NOMO-1 (cell line): ENCODE results near the gene ZPR1.

Source experiments
- DNase-seq, 2 experiments: peaks; one replicate each; lab custom pipeline; 2025; ENCODE audit not compliant: unreplicated experiment in 2 of 2; lab: John Stamatoyannopoulos, UW

The ZPR1 gene

DNA sequence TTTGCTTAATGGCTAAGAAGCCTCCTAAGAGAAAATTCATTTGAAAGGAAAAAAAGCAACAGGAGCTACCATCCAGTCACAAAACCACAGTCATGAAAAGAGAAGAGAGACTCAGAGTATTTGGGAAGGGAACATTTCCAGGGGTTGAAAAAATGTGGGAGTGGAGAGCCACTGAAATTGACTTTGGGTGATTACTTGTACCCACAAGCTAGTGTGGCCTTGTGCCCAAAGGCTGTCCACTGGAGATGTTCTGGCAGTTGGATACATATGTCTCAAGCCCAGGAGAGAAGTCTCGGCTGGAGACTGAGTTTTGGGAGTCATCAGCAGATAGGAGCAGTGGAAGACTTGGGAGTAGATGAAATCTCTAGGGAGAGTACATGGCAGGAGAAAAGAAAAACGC is 7.0 kb upstream of the ZPR1 start:
- no peak for DNase-seq

DNA sequence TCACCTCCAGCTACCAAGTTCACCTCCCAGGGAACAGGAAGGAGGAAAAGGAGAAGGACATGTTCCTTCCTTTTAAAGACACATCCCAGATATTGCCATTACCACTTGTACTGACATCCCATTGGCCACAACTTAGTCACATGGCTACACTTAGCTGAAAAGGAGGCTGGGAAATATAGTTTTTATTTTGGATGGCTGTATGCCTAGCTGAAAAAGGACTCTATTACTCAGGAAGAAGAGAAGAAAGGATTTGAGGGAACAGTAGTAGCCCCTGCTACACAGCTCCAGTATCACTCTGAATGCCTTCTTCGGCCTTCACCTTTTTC is 5.9 kb upstream of the ZPR1 start:
- DNase-seq: no peak

DNA sequence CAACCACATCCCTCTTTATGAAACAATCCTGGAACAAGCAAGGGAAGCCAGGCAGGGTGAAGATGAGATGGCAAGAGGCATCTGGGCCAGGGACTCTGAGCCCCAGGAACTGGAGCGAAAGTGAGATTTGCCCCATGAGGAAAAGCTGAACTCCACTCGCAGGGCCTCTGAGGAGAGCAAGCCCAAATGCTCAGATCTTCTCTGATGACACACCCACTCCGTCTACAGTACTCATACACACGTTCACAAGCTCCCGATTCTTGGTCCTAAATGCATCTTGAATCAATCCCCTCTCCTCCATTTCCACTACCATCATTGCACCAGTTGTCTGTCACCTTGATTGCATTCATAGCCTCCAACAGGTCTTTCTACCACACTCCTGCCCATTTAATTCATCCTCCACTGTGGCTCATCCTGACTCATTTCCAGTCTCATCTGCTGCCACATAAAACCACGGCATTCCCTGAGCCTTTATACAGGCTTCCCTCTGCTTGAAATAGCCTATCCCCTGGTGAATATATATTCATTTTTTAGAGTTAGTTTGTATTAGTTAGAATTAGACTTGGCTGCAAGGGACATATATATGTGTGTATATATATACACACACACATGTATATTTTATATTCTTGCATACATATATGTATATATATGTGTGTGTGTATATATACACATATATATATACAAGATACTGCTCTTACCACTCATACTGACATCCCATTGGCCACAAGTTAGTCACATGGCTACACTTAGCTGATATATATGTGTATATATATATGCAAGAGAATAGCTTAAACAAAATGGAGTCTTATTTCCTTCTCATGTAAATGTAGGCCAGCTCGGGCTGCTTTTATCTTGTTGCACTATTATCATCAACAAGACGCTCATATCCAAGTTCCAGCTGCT is 5.3 kb upstream of the ZPR1 start:
- no peak for DNase-seq

DNA sequence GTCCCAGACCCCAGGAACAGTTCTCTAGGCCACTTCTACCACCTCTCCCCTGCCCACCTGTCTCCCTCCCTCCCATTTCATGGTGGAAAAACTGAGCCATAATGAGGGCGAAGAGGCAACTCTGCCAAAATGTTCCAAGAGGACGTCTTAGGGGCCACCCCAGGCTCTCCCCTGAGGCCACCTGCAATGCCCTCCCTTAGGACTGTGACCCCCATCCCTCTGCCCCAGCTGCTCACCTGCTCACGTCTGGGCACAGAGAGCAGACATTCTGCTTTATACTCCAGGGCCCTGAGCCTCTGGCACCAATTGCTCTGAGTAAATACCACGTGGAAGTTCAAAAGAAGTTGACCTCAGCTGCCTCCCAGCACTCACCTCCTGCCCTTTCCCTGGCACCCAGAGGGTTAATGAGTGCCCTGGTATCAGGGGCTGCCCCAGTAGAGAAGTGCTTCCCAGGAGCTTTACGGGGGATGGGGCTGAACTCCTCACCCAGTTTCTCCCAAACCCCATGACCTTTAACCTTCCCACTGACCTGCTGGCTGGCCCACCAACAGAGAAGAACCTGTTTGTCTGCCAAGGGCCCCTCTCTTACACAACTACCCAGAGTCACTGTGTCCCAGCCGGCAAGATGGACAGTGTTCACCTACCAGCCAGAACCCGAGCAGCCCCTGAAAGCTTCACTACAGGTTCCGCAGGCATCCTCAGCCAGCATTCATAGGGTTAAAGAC is 4.5 kb upstream of the ZPR1 start:
- DNase-seq: no peak

DNA sequence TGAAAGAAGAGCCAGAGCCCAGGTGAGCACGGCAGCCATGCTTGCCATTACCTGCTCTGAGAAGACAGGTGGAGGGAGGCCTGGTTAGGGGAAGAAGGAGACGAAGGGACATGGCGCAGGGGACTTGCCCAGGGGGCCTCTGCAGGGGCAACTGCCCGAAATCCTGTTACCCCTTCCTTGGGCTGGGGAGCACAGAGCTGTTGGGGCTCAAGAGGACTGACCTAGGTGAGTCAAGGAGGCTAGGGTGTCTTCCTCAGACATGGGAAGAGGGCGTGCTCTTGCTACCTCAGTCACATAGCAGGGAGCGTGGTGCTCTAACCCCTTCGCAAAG is 4.0 kb upstream of the ZPR1 start, which contains the start of gene APOA5:
TSS of gene APOA5 (minus strand) at position 67 of the 331 bp plus-strand sequence. CDS start at position 48, 19 bp downstream.
- DNase-seq: no peak

DNA sequence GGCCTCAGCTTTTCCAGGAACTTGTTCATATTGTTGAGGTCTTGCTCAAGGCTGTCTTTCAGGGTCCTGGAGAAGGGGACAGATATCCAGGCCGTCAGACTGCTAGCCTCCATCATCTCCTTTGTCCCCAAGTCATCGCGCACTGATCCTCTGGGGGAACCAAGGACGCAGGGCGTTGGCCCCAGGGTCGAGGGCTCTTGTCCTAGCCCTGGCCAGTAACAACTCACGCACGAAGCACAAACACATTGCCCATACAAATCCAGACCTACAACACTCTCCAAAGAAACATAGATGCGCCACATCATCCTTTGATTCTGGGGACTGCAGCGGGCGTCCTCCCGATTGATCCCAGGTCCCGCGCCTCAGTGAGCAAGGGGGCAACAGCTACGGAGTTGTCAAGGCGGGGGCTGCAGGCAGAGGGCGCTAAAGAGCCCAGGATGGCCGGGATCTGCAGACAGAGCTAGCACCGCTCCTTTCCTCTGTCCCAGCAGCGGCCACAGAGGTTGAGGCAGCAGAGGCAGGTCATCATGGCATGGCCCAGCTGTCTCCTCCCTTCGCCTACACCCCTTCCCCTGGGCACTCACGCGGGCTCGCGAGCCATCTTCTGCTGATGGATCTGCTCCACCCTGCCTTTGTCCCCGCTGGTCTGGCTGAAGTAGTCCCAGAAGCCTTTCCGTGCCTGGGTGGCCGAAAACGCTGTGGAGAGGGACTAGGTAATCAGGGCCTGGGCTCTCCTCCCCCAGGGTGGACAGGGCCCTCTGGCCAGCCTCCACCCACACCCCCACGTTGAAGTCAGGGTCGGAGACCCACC is 3.4 kb upstream of the ZPR1 start:
- DNase-seq: peak; percentile 51 to 53

DNA sequence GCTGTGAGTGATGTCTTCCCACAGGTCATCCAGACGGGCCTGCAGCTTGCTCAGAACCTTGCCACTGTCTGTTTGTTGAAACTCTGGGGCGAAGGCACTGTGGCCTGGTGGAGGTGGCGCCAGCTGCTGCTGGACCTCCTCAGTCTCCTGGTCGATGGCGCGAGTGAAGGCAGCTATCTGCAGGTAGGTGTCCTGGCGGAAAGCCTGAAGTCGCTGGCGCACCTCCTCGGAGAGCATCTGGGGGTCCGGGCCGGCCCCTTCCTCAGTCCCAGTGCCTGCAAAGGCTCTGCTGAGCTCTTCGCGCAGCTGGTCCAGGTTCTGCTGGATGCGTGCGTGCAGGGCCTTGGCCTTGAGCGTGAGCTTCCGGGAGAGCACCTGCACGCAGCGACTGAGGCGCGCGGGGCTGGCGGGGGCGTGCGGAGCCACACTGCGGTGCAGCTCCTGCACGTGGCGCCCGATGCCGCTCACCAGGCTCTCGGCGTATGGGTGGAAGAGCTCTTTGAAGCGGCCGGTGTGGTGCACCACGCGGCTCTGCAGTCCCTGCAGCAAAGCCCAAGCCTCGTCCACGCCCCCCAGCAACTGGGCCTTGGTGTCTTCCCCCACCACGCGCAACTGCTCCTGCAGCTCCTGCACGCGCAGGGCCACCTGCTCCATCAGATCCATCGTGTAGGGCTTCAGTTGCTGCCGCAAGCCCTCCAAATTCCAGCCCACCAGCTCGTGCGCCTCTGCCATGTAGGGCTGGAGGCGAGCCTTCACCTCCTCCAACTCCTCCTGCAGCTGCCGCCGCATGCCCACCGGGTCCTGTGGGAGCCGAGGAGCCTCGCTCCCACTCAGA is 2.6 kb upstream of the ZPR1 start:
- no peak for DNase-seq

DNA sequence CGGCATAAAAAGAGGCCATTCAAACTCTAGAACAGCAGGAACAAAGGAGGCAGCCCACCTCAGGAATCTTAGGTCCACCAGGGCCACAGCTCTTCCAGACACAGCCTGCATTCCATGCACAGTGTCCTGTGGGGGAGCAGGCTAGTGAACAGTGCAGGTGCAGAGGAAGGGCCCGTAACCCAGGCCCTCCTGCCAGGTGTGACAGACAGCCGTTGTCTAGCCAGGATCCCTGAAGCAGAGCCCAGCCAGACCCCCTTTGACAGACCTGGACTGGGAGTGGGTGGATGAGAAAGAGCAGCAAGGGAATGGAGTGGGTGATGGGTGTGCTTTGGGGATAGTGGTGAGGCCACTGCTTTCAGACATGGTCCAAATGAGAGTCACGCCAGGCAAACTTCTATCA is 1.2 kb upstream of the ZPR1 start:
- DNase-seq: no peak

DNA sequence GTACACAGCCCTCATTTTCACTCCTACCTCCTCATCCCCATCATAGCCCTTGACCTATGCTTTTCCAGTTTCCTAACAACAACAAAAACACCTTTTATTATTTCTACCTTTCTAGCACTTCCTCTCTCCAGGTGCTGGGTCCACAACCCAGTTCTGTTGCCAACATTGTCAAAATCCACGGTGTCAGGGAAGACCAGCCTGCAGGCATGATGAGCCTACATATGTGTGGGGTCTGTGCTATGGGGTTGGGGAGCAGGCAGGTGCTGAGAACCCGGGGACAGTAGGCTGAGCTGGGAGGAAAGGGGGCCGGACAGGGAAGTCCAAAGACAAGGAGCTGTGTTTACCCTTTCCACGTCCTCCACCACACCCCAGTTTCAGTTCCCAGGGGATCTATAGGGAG is 711 bp upstream of the ZPR1 start:
- no peak for DNase-seq

DNA sequence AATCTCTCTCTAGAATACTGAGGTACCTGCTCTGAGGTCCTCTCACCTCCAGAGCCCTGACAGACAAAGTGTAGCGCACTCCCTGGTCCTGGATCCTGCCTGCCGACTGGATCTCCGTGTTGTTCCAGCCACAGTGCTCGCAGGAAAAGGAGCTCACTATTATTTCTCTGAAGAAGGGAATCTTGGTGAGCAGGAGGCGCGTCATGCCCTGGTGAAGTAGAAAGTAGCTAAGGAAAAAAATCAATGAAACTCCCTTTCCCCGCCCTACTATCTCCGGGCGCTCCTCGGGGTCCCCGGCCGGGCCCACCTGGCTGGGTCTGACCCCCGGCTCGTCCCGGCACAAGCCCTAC is 412 bp downstream of the ZPR1 start:
- DNase-seq: no peak

DNA sequence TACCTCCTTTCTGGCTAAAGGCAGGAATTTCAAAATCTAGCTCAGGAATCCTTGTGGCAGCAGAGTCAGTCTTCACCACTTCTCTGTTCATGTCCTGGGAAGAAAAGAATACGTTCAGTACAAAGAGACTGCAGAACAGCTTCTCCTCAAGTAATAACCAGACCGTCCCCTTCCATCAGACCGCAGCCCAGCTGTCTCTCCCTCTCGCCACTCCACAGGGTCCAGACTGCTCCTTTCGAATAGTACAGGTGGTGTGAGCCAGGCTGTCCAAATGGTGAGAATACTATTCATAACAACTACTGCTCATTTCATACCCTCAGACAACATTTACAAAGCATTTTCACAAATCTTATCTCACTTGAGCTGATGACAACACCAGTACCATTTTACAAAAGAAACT is 857 bp downstream of the ZPR1 start:
- no peak for DNase-seq

DNA sequence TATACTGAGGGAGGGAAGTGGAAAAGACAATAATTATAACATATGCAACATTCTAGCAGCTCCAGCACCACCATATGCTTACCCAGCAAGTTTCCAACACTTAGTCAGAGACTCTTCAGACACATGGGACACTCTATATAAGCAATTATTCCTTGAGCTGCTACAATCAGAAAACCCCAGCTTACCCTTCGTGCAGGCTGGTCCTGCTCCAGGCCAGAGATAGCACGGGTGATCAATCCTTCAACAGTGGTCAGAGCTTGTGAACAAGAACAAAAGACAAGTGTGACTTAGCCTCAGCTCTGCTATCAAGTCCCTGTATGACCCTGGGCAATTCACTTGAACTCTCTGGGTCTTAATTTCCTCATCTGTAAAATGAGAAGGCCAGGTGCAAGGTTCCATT is 1.5 kb downstream of the ZPR1 start:
- DNase-seq: no peak

DNA sequence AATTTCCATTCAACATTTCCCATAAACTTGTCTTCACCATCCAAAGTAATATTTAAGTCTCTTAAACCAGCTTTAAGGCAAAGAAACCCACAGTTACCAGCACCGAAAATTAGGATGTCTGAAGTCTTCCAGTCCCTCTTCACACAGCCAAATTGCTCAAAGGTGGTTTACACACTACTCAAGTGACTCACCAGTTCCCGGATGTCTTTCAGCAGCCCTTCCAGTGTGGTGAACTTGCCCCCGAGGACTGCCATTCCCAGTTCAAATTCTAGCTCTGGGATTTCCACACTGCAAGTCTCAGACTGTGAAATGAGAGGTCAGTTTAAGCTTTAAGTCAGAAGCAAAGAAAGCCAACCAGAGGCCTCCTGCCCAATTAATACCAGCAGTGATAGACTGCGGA is 5.1 kb downstream of the ZPR1 start:
- no peak for DNase-seq

DNA sequence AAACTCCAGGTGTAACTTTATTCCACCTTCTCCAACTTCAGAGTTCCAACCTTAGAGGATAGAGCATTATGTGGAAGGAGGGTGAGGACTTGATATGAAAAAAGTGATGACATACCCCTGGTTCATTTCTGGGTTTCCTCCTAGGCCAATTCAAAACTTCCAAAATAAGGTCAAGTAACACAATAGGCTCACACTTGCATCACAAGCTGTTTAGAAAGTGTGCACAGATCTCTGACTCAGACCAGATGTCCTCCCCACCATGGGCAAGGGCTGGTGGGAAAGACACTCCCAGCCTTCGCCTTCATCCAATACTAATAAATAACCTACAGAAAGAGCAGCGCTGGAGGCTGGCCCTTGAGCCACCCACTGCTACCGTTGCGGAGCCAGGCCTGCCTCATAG is 9.3 kb downstream of the ZPR1 start:
- no peak for DNase-seq

DNA sequence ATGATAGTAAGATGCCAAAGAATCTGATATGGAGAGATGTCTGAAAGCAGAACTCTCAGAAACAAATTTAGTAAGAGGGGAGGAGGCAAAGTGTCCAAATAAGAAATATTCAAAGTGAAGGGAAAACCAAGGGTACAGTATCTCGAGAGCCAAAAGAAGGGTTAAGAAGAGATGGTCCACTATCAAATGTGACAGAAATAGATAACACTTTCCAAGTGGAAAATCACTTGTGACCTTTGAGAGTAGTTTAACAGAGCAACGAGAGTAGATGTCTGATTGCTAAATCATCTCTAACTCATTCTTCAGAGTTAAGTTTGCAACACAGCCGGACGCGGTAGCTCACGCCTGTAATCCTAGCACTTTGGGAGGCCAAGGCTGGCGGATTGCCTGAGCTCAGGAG is 10.8 kb downstream of the ZPR1 start:
- DNase-seq: no peak

DNA sequence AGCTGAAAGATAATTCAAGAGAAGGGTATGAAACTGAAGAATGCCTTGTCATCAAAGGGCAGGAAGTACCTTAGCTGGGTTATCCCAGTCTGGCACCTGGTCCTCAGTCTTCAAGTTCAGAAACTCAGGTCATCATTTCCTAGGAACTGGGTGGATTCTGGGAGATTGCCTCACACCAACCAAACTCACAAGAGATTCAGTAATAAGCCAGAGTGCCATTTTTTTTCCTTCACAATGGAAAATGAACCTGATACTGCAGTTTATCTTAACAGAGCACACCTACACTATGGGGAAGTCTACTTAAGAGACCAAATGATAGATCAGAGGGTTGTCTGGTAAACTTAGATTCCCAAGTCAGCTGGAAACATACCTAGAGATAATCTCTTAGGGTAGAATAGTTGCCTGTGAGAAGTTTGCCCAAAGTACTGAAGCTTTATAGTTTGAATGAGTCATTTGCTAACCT is 11.3 kb downstream of the ZPR1 start:
- DNase-seq: no peak

DNA sequence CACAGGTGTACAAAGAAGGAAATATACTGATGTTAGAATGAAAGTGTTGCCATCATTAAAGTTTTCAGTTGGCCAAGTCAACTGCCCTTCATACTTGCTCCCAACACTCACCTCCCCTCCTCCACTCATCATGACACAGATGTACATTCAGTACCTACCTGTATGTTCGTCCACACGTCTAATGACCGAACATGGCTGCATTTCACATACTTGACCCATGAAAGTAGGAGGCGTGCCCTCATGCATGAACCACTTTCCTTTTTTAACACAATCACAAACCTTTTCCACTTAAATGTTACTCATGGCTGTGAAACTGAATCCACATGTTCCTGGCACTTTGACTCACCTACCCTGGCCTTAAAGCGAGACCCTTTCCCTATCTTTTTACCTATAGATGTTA is 11.8 kb downstream of the ZPR1 start:
- DNase-seq: no peak

DNA sequence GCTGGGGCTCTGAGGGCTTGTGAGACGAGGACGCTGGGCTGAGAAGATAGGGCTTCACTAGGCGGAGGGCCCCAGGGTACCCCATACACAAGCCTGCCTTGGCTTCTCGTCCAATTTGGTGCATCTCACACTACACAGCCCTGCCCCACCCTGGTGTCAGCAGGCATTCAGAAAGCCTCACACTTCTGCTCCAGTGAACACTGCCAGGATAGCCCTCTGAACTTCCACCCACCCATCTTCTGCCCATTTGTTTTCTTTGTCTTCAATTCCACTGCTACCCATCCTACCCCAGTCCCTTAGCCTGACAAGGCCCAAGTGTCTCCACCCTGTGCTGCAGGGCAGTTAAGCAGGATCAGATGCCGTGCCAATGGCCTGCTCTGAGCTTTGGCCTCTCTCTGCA is 13.2 kb downstream of the ZPR1 start:
- DNase-seq: no peak

DNA sequence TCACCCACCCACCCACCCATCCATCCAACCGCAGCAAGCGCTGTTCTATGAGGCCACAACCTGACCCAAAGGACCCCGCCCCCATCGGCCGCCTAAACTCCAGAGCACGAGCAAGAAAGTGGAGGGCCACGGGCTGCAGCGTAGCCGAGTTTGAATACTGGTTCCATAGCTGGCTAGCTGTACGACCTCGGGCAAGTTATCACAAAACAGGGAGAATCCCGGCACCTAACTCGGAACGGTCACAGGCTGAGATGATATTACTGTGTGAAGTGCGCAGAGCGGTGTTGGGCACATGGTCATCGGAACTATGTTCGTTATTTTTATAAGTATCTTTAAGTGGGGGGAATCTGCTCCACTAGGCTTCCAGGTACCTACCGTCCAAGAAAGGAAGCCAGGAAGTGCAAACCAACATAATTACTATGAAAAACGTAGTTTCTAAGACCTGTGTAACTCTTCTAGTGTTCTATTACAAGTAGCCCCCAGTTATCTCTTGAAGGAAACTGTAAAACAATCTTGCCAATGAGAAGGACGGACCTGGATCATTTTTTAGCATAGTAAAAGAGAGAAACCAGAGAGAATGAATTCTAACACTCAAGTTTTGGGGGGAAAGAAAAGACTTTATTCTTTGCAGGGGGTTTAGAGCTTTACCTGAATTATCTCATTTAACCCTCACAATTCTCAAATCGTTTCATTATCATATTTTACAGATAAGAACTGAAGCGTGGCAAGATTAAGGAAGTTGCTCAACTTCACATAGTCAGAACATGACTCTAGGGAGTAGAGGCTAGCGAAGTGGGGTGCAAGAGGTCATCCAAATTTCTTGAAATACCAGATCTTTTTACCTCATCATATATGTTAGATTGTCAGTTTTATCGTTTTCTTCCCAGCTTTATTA is 14.4 kb downstream of the ZPR1 start:
- DNase-seq: peak; percentile 68 to 80
